Measurements from ENCODE around the gene RAD51B.
A peak's percentile ranks its signal among the peaks of the same experiment; 100 is the strongest.

RAD51B gene

GRCh38 chr14:68260121-68260520 is 440.5 kb downstream of the RAD51B start:
- no peak for DNase-seq

DNA sequence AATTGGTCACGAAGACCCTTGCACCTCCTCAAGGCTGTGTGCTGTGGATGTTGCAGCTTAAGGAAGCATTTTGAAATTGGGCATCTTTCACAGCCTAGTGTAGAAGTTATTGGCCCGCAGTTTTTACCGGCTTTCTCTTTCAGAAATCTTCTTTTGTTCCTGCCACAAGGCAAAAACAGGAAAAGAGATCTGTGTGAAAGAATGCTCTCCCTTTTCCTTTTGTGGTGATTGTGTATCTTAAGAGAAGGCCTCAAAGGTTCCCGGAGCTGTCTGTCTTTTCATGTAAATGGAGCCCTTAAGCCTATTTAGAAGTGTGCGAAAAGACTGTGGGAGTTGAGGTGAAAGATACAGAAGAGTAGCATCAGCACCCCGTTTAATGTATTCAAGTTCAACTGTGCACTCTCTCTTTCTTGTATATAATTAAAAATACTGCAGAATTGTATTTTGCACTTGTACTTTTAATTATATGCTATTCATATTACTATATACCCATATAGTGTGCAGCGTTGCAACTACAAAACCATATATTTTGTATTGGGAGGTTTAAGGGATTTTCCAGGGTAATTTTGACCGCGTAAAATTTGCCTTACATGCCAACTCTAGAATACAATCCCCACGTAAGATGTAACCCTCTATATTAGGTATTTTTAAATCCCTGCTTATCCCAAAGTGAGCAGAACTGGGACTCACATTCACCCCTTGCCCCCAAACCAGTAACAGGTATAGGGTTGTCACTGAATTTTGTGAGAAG is 441.7 kb downstream of the RAD51B start:
- no peak for DNase-seq

DNA sequence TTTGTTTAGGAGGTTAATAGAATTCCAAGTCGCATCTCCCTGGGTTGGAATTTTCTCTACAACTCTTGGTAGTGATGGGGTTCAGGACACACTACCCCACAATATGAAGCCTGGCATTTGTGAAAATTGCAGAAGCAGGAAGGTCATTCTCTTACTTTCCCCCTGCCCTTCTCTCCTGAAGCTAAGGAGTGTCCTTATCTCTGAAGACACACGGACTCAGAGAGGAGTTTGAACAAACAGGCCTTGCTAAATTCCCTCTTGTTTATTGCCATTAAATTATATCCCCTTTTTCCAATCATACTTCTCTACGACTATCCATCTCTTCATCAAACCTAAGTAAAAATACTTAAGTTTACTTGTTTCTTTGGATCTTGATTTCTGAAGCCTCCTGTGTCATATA is 443.0 kb downstream of the RAD51B start:
- DNase-seq, result no peak

DNA sequence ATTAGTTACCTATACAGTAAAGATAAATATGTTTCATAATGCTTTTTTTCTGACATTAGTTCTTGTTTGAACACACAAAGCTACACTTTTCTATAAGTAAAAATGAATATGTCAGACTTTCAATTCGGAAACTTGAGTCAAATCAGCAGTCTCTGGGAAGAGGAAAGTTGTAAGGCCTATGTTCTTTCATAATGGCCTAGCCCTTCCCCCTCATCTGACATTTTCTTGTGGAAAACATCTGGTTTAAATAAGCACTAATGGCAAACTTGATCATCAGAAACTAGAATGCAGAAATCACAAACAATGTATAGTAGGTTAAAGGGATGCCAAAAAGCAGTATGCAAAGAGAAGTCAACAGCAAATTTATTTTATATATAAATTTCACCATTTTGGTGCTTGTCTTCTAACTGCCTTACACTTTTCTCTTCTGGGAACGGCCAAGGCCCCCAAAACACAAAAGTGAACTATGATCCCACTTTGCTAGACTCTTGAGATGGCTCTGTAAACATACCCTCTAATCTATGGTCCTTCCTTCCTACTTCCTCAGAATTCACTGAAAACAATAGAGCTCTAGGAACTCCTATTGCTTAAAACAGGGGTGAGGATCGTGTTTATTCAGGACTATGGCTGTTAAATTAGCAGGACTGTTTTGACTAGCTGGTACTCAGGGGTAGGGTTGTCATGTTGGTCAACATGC is 444.1 kb downstream of the RAD51B start:
- DNase-seq, result no peak

- no peak for DNase-seq
Observed at GRCh38 chr14:68264260-68264569, 444.6 kb downstream of the RAD51B start.

GRCh38 chr14:68266998-68267397 is 447.4 kb downstream of the RAD51B start:
- DNase-seq, result no peak

DNA sequence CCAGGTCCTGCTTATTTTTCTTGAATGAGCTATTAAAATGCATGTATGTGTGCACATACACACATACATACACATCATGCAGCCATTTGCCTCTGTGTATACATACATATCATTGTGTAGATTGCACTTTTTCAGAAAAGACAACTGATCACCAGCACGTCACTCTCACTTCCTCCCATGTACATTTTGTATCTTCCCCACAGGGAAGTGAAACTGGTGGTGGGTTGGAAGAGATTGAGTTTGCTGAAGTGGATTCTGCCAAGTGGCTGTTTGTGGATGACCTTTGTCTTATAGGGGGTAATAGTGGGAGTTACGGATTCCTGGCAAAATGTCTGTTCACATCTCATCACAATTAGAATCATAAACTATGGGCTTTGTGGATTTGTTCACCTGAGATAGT is 448.6 kb downstream of the RAD51B start:
- DNase-seq, result no peak

- no peak for DNase-seq
Observed at GRCh38 chr14:68268719-68269118, 449.1 kb downstream of the RAD51B start.

DNA sequence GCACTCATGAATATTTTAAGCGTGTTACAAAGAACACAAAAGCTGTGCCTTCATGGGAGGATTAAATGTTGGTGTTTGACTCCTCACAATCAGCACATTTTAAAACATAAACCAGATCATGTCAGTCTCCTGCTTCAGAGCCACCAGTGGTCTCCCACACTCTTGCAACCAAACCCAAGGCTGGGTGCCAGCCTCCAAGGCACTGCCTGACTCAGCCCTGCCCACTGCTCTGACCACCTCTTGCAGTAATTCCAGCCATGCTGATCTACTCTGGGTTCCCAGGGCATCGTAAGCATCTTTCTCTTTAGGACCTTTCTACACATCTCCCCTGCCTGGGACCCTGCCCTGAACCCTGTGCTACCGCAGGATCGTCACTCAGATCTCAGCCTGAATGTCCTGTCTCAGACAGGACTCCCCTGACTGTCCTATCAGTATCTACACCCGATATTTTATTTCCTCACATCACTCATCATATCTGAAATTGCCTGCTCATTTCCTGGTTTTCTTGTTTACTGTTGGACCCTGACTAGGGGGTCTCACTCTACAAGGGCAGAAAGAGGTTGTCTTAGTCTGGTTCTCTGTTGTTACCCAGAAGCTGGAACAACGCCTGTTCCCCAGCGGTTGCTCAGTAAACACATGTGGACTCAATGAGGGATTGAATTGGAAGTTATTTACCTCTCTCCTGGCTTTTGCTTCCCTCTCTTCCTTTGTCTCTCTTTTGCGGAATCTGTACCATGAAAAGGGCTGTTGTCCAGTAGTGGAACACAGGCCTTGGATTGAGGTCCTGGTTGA is 449.8 kb downstream of the RAD51B start:
- DNase-seq, result no peak

DNA sequence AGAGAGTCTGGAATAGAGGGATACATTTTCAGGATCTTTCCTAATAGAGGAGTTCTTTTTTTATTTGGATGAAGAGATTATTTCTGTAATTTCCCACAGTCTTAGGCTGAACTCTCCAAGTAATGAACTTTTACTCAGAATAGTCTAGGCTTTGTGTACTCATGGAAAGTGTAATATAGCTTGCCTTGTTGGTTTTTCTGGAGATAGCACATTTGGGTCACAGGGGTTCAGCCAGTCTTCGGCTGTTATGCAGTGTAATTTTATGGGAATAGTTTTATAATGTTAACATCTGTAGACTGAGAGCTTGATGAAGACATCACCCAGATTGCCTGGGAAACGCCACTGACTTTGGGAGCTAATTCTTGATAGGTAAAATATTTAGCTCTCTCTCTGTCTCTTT is 450.8 kb downstream of the RAD51B start:
- DNase-seq, result no peak

- no peak for DNase-seq
Observed at GRCh38 chr14:68271913-68272391, 452.4 kb downstream of the RAD51B start.

DNA sequence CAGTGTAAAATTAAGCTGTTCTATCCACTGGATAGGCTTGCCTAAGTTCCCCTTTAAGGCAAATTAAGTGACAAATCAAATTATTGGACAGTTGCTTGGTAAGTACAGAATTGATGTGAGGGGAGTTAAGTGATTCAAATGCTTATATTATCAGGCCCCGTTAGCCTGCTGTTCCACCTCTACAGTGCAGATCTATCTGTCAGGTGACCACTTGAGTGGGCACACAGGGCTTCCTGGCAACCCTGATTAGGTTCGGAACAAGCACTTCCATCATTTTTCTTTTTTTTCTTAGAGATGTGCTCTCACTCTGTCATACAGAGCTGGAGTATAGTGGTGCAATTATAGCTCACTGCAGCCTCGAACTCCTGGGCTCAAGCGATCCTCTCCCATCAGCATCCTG is 453.8 kb downstream of the RAD51B start:
- no peak for DNase-seq

- DNase-seq, result no peak
Observed at GRCh38 chr14:68274725-68275124, 455.1 kb downstream of the RAD51B start.

- DNase-seq, result no peak
Observed at GRCh38 chr14:68278576-68279436, 459.2 kb downstream of the RAD51B start.

DNA sequence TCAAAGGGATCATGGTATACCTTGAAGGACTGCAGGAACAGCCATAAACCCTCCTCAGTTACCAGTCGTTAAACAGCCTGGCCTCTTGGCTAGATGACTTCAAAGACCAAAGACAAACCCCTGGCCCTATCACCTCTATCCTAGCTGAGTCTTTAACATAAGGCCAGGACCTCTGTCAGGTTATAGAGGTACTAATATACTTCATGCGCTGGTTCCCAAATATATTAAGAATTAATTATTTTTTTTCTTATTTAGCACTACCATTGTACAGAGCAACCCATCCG is 459.8 kb downstream of the RAD51B start:
- DNase-seq, result no peak

DNA sequence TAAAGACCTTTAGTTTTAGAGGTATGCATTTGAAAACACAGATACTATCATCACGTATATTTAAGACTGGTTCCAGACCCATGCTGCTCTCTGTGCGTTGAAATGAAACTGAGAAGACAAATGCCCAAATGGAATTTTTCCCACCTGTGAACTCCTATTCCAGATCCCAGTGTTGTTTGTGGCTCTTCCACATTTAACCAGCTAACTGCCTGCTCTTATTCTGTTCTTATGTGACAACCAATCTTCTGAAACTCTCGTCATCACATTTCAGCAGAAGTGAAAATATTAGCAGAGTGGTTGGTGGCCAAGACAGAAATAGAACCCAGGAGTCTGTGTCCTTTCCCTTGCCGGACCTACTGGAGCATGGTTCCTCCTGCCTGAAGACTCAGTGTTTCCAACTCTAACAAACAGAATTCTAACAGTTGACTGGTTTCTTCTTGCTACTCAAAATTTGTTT is 460.2 kb downstream of the RAD51B start:
- DNase-seq, result no peak

GRCh38 chr14:68281497-68281896 is 461.9 kb downstream of the RAD51B start:
- no peak for DNase-seq

DNA sequence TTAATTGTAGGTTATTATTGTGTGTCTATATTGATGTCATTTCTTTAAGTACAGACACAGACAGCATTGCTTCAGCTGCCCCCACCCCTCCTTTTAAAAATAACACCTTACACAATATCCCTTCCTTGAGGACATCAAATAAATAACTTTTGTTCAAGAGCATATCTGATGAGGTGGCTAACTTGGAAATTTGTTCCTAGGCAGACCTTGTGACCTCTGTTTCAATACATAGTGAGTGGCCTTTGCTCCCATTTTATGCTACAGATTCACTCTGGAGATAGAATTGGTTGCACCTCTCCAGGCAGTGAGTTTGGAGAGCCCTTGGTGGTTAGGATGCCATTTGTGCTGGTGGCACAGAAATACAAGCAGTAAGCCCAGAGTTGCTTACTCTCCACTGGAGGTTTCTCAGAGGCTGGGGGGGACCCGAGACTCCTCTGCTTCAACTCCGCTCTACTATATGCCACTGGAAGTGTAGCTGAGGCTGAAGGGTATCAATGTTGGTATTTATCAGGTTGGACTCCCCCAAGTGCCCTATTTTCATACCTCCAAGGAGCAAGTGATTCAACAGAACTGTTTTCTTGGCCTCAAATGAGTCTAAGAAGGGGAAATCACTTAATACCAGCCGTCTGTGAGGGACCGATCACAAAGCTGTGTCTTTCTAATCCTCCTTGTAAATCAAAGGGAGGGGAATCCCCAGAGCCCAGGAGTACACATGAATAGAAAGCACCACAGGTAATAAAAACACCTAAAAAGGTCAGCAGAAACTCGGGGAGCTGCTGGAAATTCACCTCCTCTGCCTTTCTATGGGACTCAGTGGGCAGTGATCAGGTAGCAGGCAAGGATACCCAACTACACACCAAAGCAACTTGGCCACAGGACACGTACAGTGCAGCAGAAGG is 463.1 kb downstream of the RAD51B start:
- DNase-seq, result peak; percentile 11

GRCh38 chr14:68283378-68284123 is 464.0 kb downstream of the RAD51B start:
- peak; percentile 41 for DNase-seq

DNA sequence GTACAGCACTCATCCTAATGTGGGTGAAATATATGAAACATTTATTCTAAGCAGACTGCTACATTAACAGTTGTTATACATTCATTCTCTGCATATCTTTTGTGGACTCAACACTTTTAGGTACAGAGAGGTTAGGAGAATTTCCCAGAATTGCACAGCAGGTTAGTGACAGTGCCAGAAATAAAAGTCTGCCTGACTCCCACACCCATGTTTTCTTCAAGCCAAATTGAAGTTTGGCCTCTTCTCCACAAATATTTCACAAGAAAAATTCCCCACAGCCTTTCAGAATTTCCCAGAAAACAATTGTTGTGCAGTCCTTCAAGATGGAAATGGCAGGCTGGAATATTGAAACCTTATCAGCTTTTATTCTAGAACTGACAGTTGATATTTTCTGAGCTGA is 464.8 kb downstream of the RAD51B start:
- DNase-seq, result no peak

- no peak for DNase-seq
Observed at GRCh38 chr14:68284834-68285233, 465.3 kb downstream of the RAD51B start.

Measured in activated CD4-positive, alpha-beta T cell treated with anti-CD3 and anti-CD28 coated beads for 1 hour (primary cell).